Measurements from ENCODE around the gene TREML4. TPM values are rescaled to one million over a fixed set of nuclear protein-coding genes. Genes with fewer than 3 reads are reported as not detected.

Gene TREML4
- polyA plus RNA-seq, 2 donors = not detected

Other genes with a start within 250 kb of the TREML4 start
- gene UNC5CL, start 189.1 kb upstream of the TREML4 start, polyA plus RNA-seq = 1 to 10 TPM in 1 of 2 donors, under 1 TPM in 1; 0.82 to 1.1 TPM
- under 1 TPM in 1 of 2 donors, not detected in 1; 0.04 TPM for gene TSPO2, start 185.9 kb upstream of the TREML4 start, polyA plus RNA-seq
- under 1 TPM in 1 of 2 donors, not detected in 1; 0.19 TPM for gene APOBEC2, start 175.1 kb upstream of the TREML4 start, polyA plus RNA-seq
- 10 to 100 TPM; 23.7 to 24.4 TPM for gene OARD1, start 156.0 kb upstream of the TREML4 start, polyA plus RNA-seq
- 1 to 10 TPM; 5.5 to 6.5 TPM for gene NFYA, start 155.4 kb upstream of the TREML4 start, polyA plus RNA-seq
- gene TREML1, start 74.0 kb upstream of the TREML4 start, polyA plus RNA-seq = under 1 TPM; 0.06 to 0.07 TPM
- gene TREM2, start 65.2 kb upstream of the TREML4 start, polyA plus RNA-seq = under 1 TPM; 0.49 to 0.84 TPM
- under 1 TPM in 1 of 2 donors, not detected in 1; 0.01 TPM for gene TREML2, start 27.2 kb upstream of the TREML4 start, polyA plus RNA-seq
- gene TREM1, start 58.3 kb downstream of the TREML4 start, polyA plus RNA-seq = under 1 TPM; 0.15 to 0.43 TPM
- gene NCR2, start 107.3 kb downstream of the TREML4 start, polyA plus RNA-seq = not detected